Skeletal muscle cell (primary cell): ENCODE measurements around the gene INKA1.
"Not testable (repeated sequence)": the region's sequence is repeated elsewhere in the genome, so short reads cannot be mapped to it uniquely, and the experiment has no call there.

Source experiments
- DNase-seq: peaks from one replicate; pipeline ENCODE4 v3.0.0-alpha.2; 2010; ENCODE audit warnings: low read depth
- H3K4me3 ChIP-seq: 2 replicates; pipeline ENCODE4 v1.5.1; 2011; ENCODE audit warnings: low read depth, mild to moderate bottlenecking, control low read depth, low read length, moderate library complexity

The INKA1 gene

GRCh38 chr3:49802719-49803464 lies at the start of gene INKA1:
Gene INKA1, plus strand, starts transcription at chr3:49803261. Its CDS starts 132 bp downstream, at chr3:49803393.
- no peak for DNase-seq
- H3K4me3 ChIP-seq = peak within 1 kb of the TSS; percentile 88

GRCh38 chr3:49754536-49754935 lies 48.5 kb upstream of the INKA1 start:
- DNase-seq = no peak
- H3K4me3 ChIP-seq = no peak overlapping the region

DNA sequence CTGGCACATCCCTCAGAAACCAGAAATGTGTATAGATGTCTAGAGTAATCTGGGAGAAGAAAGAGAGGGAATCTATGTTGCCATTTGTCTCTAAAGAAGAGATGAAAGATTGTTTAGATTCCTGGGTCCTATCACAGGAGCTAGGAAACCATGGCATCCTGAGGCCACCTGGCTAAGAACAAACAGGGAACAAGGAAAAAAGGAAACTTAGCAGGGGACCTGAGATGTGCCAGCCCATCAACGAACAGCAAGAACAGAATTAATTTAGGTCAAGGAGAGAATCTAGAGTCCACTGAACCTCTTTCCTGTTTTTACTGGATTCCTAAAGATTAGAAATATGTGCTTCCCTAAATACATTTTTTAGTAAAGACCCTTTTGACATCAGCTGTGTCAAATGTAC lies 47.0 kb upstream of the INKA1 start:
- no peak for DNase-seq
- H3K4me3 ChIP-seq = no peak overlapping the region

DNA sequence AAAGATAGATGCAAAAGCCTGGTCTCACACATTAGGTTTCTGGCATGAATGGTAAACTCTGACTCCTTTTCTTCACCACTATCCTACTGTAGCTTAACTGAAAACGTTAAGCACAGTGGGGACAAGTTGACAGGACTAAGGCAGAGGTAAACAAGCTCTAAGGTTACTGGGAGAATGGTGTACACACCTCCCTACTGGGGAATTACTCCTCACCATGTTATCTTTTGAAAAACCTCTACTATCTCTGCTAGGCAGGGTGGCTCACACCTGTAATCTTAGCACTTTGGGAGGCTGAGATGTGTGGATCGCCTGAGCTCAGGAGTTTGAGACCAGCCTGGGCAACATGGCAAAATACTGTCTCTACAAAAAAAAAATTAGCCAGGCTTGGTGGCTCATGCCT lies 45.9 kb upstream of the INKA1 start:
- H3K4me3 ChIP-seq = no peak overlapping the region
- DNase-seq = no peak

DNA sequence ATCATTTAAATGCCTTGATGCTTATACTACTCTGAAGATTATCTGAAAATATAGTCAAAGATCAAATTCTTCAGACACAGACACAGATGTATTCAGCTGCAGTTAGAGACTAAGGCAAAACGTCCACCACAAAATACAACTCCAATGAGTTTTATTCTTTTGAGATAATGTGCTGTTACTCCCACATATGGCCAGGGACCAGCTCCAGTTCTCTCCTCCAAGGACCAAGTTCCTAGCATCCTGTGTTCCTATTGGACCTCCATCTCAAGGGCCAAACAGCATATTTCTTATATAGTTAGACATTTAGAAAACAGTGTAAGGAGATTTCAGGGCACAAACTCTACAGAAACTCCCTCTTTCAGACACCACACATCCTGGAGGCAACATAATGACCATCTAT lies 43.8 kb upstream of the INKA1 start:
- no peak overlapping the region for H3K4me3 ChIP-seq
- DNase-seq = no peak

DNA sequence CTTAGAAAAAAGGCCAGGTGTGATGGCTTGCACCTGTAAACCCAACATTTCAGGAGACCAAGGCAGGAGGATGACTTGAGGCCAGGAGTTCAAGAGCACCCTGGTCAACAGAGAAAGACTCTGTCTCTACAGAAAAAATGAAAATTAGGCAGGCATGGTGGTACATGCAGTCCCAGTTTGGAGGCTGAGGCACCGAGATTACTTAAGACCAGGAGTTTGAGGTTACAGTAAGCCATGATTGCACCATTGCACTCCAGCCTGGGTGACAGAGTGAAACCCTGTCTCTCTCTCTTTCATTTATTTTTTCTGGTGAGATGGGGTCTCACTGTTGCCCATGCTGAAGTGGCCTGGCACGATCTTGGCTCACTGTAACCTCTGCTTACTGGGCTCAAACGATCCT lies 41.4 kb upstream of the INKA1 start:
- H3K4me3 ChIP-seq = no peak overlapping the region
- DNase-seq = no peak

- H3K4me3 ChIP-seq = no peak overlapping the region
- no peak for DNase-seq
These were observed 39.1 kb upstream of the INKA1 start for GRCh38 chr3:49763981-49764380.

DNA sequence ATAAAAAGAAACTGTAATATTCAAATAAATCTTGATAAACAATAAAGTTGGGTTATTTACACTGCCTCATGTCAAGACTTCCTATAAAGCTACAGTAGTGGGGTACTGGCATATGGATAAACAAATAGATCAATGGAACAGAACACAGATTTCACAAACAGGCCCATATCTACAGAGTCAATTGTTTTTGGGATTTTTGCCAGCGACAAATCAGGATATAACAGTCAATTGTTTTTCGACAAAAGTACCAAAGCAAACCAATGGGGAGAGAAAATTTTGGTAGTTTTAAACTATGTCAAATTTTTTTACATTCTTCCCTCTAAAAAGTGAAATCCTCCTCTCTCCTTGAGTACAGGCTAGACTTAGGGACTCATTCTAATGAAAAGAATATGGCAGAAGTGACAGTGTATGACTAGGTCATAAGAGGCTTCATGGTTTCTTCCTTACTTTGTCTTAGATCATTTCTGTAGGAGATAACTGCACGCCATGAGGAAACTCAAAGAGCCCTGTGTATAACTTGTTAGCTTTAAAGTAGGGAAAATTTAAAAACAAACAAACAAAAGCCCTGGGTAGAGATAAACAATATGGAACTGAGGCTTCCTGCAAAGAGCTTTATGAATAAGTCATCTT lies 33.7 kb upstream of the INKA1 start:
- no peak overlapping the region for H3K4me3 ChIP-seq
- DNase-seq = no peak

- no peak overlapping the region for H3K4me3 ChIP-seq
- DNase-seq = no peak
These were observed 33.1 kb upstream of the INKA1 start for GRCh38 chr3:49769926-49770325.

GRCh38 chr3:49771340-49771938 lies 31.6 kb upstream of the INKA1 start:
- H3K4me3 ChIP-seq = no peak overlapping the region
- DNase-seq = no peak

DNA sequence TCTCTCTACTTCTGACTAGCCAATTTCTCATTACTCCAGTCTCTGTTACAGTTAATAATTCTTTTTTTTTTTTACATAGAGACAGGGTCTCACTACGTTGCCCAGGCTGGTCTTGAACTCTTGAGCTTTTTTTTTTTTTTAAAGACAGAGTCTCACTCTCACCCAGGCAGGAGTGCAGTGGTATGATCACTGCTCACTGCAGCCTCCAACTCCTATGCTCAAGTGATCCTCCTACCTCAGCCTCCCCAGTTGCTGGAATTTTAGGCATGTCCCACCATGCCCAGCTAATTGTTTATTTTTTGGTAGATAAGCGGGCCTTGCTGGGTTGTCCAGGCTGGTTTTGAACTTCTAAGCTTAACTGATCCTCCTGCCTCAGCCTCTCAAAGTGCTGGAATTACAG lies 30.4 kb upstream of the INKA1 start:
- no peak overlapping the region for H3K4me3 ChIP-seq
- no peak for DNase-seq

- no peak for DNase-seq
These were observed 27.5 kb upstream of the INKA1 start for GRCh38 chr3:49775538-49775937.

GRCh38 chr3:49776101-49776500 lies 27.0 kb upstream of the INKA1 start:
- H3K4me3 ChIP-seq, DNase-seq: not testable (repeated sequence)

More at GRCh38 chr3:49775538-49775937, 27.5 kb upstream of the INKA1 start:
- H3K4me3 ChIP-seq = no peak overlapping the region

DNA sequence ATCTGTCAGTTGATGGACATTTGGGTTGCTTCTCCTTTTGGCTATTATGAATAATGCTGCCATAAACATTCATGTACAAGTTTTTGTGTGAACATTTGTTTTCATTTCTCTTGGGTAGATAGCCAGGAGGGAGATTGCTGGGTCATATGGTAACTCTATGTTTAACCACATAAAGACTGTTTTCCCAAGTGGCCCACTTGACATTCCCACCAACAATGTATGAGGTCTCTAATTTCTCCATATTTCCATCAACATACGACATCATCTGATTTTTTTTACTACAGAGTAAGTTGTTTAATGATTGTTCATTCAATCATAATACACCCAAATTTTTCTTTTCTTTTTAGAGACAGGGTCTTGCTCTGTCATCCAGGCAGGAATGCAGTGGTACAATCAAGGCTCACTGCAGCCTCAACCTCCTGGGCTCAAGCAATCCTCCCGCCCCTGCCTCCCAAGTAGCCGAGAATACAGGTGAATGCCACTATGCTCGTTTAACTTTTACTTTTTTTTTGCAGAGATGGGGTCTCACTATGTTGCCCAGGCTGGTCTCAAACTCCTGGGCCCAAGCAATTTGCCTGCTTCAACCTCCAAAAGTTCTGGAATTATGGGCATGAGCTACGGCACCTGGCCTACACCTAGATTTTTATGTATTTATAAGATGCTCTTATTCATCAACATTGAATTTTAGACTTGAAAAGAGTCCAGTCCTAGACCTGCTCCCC lies 23.5 kb upstream of the INKA1 start:
- no peak for DNase-seq
- no peak overlapping the region for H3K4me3 ChIP-seq

- no peak for DNase-seq
- H3K4me3 ChIP-seq = no peak overlapping the region
These were observed 22.7 kb upstream of the INKA1 start for GRCh38 chr3:49780080-49780974.

DNA sequence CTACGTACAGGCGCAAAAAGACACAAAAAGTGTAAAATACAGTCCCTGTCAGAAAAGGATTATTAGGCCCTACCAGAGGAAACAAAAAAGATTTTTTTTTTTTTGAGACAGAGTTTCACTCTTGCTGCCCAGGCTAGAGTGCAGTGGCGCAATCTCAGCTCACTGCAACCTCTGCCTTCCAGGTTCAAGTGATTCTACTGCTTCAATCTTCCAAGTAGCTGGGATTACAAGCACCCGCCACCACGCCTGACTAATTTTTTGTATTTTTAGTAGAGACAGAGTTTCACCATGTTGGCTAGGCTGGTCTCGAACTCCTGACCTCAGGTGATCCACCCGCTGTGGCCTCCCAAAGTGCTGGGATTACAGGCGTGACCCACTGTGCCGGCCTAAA lies 22.1 kb upstream of the INKA1 start:
- not testable (repeated sequence) for DNase-seq

DNA sequence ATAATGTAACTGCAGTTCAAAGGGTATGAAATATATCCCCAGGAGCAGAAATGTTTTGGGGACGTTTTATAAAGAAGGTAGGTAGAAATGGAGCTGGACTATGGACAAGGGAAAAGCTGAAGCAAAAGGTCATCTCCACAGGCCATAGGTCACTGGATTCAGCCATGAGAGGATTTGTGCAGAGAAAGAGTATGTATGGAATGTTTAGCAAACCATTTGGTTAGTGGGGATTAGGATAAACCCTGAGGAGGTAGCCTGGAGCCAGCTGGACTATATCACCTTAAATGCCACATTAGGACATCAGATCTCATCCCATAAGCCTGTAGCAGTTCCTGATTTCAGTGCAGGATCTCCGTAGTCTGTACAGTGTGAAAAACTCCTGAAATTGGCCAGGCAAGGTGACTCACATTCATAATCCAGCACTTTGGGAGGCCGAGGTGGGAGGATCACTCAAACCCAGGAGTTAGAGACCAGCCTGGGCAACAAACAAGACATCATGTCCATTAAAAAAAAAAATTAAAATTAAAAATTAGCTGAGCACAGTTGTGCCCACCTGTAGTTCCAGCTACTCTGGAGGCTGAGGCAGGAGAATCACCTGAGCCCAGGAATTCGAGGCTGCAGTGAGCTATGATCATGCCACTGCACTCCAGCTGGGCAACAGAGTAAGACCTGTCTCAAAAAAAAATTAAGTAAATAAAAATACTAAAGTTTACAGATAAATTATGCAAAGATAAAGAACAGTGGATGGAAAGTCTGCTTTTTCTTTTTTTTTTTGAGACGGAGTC lies 21.5 kb upstream of the INKA1 start:
- no peak for DNase-seq
- H3K4me3 ChIP-seq = no peak overlapping the region

More for the DNA sequence above, 22.1 kb upstream of the INKA1 start:
- H3K4me3 ChIP-seq = not testable (repeated sequence)

DNA sequence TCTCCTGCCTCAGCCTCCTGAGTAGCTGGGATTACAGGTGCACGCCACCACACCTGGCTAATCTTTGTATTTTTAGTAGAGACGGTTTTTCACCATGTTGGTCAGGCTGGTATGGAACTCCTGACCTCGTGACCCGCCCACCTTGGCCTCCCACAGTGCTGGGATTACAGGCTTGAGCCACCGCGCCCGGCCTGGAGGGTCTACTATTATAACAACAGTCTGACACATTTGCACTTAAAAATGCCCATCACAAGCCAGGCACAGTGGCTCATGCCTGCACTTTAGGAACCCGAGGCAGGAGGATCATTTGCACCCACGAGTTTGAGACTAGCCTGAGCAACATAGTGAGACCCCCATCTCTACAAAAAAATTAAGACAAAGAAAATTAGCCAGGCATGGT lies 20.8 kb upstream of the INKA1 start:
- not testable (repeated sequence) for H3K4me3 ChIP-seq, DNase-seq
